ENCODE results near the gene CRY2.
A peak's percentile ranks its signal among the peaks of the same experiment; 100 is the strongest.
"Not testable (repeated sequence)": the region's sequence is repeated elsewhere in the genome, so short reads cannot be mapped to it uniquely, and the experiment has no call there.

The CRY2 gene

GRCh38 chr11:45899448-45900174 is 52.3 kb downstream of the CRY2 start:
- peak; percentile 56 for DNase-seq (ENCODE audit: low read depth)
- TF ChIP-seq, protein P1, sequence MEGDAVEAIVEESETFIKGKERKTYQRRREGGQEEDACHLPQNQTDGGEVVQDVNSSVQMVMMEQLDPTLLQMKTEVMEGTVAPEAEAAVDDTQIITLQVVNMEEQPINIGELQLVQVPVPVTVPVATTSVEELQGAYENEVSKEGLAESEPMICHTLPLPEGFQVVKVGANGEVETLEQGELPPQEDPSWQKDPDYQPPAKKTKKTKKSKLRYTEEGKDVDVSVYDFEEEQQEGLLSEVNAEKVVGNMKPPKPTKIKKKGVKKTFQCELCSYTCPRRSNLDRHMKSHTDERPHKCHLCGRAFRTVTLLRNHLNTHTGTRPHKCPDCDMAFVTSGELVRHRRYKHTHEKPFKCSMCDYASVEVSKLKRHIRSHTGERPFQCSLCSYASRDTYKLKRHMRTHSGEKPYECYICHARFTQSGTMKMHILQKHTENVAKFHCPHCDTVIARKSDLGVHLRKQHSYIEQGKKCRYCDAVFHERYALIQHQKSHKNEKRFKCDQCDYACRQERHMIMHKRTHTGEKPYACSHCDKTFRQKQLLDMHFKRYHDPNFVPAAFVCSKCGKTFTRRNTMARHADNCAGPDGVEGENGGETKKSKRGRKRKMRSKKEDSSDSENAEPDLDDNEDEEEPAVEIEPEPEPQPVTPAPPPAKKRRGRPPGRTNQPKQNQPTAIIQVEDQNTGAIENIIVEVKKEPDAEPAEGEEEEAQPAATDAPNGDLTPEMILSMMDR (IDR thresholded peaks at IDR 0.05; ENCODE audit: insufficient read depth, low read depth, low read length, missing control alignments), result no peak
- no peak overlapping the region for H3K4me3 ChIP-seq (ENCODE audit: low read depth, low read length)

GRCh38 chr11:45900175-45900800 is 53.0 kb downstream of the CRY2 start:
- DNase-seq (ENCODE audit: low read depth); H3K4me3 ChIP-seq (ENCODE audit: low read depth, low read length): not testable (repeated sequence)

DNA sequence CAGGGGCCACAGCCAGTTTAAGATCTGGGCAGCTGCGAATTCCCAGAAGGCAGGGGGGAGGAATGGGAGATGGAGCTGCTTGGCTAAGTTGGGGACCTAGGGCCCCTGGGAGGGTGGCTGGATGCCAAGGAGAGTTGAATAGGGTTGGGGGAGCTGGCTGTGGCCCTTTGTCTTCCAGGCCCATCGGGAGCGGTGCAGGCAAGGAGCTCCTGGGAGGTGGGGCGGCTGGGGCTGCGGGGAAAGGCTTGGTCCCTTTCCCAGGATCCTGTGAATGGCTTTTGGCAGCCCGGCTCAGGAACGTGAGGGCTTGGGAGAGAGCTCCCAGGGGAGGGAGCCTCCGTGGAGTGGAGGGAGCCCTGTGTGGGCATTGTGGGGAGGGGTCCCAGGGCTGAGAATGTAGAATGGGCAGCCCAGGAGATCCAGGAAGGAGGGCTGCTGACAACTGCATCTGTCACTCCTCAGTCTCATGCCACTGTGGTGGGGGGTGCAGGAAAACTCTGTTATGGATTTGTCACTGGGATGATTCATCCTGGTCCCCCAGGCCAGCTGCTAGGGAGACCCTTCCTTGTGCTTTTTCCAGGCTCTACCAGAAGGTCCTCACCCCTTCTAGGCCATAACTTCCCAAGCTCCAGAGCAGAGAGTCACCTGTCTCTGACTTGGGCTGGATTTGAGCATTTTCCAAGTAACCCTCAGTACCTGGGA is 53.8 kb downstream of the CRY2 start:
- DNase-seq (ENCODE audit: low read depth), result no peak
- no peak overlapping the region for H3K4me3 ChIP-seq (ENCODE audit: low read depth, low read length)

DNA sequence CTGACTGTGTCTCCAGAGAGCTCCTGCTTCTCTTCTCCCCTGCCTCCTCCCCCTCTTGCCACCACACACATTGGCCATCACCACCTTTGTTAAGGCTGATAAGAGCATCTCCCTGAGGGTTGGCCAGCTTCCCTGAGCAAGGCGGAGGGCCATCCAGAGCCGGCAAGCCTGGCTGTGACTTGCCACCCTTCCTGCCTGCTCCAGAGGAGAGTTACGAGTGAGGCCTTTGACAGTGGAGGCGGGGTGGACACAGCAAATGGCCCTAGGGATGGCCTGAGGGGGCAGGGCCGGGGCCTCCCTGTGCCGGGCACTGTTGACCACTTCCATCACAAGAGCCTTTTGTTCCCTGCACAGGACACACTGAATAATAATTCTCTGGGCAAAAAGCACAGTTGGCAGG is 54.4 kb downstream of the CRY2 start:
- no peak overlapping the region for H3K4me3 ChIP-seq (ENCODE audit: low read depth, low read length)
- TF ChIP-seq, protein P1 (IDR thresholded peaks at IDR 0.05; ENCODE audit: insufficient read depth, low read depth, low read length, missing control alignments), result no peak
- DNase-seq (ENCODE audit: low read depth), result no peak

More for the DNA sequence above, 53.8 kb downstream of the CRY2 start:
- TF ChIP-seq, protein P1 (IDR thresholded peaks at IDR 0.05; ENCODE audit: insufficient read depth, low read depth, low read length, missing control alignments), result no peak

GRCh38 chr11:45902452-45903380 is 55.4 kb downstream of the CRY2 start:
- no peak for DNase-seq (ENCODE audit: low read depth)
- no peak overlapping the region for H3K4me3 ChIP-seq (ENCODE audit: low read depth, low read length)
- TF ChIP-seq, protein P1 (IDR thresholded peaks at IDR 0.05; ENCODE audit: insufficient read depth, low read depth, low read length, missing control alignments), result no peak

DNA sequence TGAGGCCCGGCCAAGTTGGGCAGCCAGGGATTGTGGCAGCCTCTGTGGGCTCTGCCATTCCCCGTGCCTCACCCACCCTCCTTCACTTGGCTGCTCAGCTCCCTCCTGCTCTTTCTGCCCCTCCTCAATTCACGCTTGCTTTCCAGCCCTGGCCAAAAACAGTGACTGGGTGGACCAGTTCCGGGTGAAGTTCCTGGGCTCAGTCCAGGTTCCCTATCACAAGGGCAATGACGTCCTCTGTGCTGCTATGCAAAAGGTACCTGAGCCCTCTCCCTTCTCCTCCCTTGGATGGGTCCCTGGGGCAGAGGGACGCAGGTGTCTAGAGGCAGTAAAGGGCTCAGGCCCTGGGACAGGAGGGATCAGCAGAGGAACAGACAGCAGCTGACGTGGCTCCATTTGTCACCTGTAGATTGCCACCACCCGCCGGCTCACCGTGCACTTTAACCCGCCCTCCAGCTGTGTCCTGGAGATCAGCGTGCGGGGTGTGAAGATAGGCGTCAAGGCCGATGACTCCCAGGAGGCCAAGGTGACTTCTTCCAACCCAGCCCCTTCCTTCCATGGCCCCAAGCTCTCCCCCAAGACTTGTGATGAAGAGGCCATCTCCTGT is 57.1 kb downstream of the CRY2 start:
- DNase-seq (ENCODE audit: low read depth), result no peak
- no peak overlapping the region for H3K4me3 ChIP-seq (ENCODE audit: low read depth, low read length)
- TF ChIP-seq, protein P1 (IDR thresholded peaks at IDR 0.05; ENCODE audit: insufficient read depth, low read depth, low read length, missing control alignments), result no peak

Data from GM12865 (cell line).